B cell (primary cell): ENCODE results near the gene TSC22D1.

Source experiments
- EZH2 ChIP-seq: IDR thresholded peaks from 2 replicates; pipeline ENCODE4 v1.6.1; 2012; ENCODE audit warnings: borderline replicate concordance, low read depth, mild to moderate bottlenecking, moderate library complexity, low read length; ENCODE audit not compliant: insufficient read depth, poor library complexity, severe bottlenecking
- TF ChIP-seq, protein P1 (sequence below): fragments of 200-600 bp; IDR thresholded peaks from one replicate; pipeline ENCODE4 v1.8.0; 2022; ENCODE audit warnings: antibody characterized with exemption, mild to moderate bottlenecking

DNA sequence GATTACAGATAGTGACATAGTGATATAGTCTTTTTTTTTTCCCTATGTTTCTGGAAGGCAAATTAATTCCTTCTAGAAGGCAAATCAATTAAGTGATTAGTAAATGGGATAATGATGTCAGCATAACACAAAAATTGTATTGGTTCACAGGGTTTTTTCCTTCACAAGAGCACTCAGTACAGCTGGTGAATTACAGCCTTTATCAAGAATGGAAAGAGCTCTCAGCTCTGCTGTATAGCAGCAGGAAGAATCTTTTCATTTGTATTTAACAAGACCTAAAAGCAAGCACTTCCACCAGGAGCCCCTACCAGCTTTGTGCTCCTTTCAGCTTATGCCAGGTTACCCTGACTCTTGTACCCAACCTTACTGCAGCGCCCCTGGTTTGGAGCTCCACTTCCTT is 111.7 kb downstream of the TSC22D1 start:
- no peak for TF ChIP-seq EZH2
- TF ChIP-seq, protein P1, sequence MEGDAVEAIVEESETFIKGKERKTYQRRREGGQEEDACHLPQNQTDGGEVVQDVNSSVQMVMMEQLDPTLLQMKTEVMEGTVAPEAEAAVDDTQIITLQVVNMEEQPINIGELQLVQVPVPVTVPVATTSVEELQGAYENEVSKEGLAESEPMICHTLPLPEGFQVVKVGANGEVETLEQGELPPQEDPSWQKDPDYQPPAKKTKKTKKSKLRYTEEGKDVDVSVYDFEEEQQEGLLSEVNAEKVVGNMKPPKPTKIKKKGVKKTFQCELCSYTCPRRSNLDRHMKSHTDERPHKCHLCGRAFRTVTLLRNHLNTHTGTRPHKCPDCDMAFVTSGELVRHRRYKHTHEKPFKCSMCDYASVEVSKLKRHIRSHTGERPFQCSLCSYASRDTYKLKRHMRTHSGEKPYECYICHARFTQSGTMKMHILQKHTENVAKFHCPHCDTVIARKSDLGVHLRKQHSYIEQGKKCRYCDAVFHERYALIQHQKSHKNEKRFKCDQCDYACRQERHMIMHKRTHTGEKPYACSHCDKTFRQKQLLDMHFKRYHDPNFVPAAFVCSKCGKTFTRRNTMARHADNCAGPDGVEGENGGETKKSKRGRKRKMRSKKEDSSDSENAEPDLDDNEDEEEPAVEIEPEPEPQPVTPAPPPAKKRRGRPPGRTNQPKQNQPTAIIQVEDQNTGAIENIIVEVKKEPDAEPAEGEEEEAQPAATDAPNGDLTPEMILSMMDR: no peak
